ENCODE results near the gene QSOX2.

GRCh38 chr9:136248951-136249876 is 3.6 kb upstream of the QSOX2 start:
- no peak for TF ChIP-seq CTCF (IDR thresholded peaks at IDR 0.05)
- TF ChIP-seq POLR2A (IDR thresholded peaks at IDR 0.05) = no peak
- TF ChIP-seq EP300 (IDR thresholded peaks at IDR 0.05) = no peak

Measured in upper lobe of left lung (tissue), 4 donors.